NCI-H1436 (cell line): ENCODE measurements around the gene KIRREL3.

Experiments
- DNase-seq: peaks from one replicate; lab custom pipeline; 2025; lab: John Stamatoyannopoulos, UW

Gene KIRREL3

DNA sequence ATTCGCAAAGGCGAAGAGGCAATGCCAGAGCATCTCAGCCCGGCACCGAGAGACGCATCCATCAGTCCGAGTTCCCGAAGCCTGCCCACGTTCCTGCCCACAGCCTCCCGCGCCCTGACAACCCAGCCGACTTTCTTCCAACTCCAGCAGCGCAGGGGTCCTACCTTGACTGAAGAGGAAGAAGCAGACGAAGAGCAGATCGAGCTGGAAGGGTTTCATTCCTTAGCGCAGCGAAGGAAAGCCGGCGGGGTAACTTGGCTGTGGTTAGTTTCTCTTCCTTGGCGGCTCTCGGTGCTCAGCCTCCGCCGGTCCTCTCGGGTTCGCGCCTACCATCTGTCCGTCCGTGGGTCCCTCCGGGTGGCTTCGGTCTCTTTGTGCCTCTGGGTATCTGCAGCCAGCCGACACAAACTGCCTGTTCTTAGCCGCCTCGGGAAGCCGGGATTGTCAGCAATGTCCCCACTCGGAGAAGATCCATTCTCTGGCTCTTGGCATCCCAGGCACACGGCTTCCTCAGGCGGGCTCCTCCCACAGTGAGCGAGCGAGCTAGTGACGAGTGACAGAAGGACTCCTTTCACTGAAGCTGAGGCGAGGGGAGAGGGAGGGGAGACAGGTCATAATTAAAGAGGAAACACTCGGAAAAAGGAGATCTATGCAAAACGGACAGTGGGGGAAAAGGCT lies at the start of gene KIRREL3:
KIRREL3 (minus strand) TSS at position 480 of the 678 bp plus-strand sequence.
- DNase-seq, result no peak

DNA sequence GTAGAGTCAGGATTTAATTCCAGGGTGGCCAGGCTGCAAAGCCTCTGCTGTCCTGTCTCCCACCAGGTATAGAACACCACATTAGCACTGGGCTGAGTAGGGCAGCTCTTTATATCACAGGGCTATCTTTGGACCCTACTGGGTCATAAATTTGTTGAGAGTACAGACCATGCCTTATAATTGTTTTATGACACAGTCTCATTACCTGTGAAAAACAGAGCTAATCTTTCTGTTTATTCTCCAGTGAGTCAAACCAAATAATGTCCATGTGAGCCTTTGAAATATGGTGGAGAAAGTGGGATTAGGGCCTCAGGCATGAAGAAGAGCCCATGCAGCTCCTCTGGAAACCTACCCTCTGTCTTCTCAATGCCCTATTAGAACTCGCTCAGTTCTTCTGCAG lies 49.6 kb upstream of the KIRREL3 start:
- DNase-seq, result no peak

DNA sequence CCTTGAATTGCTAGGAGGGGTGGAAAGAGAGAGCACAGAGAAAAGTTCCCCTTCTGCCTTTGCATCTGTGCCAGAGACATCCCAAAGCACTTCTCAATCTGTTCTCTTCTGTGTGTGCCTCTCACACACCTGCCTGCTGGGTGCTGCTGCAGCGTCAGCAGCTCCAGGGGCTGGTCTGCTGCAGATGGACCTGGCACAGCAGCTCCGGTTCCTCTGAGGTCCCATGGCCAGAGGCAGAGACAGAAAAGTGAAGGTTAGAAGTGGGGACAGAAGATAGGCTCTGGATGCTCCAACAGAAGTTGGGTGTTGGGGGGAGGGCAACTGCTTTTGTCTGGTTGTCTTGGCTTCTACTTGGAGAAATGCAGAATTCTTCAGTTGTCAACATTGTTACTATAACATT lies 48.9 kb upstream of the KIRREL3 start:
- no peak for DNase-seq

DNA sequence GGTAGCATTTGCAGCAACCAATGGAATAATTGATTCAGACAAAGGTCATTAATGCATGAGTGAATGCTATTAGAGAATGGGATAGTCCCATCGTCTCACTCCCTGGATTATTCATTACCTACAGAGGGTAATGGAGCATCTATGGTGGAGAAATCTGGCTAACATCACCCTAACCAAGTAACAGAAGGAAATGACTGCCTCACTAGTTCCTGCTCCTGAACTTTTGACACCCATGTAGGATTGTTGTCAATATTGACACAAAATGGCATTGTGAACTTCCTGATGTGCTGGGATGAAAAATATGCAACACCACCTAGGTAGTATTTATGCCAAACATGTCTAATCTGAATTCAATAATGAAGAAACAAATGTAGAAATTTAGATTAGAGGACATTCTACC lies 44.0 kb upstream of the KIRREL3 start:
- no peak for DNase-seq

DNA sequence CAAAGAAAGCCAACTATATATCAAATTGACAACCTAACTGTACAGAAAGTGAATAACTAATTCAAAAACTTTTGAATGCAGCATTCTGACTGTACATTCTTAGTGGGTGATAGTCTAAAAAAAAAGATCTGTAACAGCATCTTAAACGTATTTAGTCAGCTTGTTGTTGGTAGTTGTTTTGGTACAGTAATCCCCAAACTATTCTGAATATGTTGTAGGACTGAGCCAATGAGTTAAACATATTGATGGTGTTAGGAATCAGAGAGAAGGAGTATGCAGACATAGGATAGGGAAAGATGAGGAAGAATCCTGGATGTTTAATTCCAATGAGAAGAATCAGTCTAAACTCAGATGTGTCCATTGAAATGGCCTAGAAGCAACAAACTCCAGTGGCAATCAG lies 41.9 kb upstream of the KIRREL3 start:
- DNase-seq, result no peak

DNA sequence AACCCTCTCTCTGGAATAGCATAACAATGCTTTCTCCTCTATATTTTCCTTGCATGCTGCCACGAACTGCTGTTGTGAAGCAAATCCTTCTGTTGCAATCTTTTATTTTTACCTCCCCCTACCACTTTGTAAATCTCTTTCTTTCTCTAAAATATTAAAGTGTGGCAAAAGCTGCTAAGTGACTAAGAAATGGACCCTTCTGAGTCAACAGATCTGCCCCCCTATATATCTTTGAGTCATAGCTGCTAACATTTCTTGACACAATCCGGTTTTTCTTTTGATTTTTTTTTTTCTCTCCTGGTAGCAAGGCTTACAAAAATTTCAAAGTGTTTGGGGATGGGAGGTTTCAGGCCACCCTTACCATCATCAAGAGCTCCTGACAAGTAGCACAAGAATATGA lies 39.0 kb upstream of the KIRREL3 start:
- DNase-seq, result no peak

DNA sequence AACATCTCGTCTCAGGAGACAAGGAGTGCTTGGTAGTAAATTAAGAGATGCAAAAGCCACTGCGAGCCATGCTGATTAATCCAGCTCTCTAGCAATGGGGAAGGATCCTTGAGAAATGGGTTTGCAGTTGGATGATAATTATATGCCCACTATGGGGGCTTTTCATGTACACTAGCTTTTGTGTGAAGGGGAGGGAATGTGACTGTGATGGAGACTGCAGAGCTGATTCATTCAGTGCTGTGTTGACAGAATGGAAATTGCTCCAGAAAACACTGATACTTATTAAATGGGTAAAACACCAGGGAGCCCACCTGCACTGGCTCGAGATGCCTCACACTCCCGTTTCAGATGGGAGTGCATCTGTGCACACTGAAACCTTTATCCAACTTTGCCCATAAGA lies 37.0 kb upstream of the KIRREL3 start:
- no peak for DNase-seq

DNA sequence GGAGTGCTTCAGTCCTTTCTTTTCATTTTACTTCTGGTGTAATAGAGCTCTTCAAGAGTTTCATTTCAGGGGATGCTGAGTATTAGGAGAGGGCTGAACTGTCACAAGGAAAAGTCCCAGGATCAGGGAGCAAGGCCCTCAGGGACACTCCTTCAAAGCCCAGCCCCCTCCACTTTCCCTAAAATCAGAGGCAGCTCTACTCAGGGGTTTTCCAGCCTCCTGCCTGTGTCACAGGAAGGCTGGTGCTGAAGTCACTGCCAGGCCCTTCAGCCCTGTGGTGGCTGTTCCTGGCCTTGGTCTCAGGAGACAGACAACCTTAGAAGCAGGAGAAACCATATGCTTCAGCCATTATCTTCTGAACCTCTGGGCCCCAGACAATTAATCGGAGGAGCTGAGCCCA lies 36.4 kb upstream of the KIRREL3 start:
- DNase-seq, result no peak

DNA sequence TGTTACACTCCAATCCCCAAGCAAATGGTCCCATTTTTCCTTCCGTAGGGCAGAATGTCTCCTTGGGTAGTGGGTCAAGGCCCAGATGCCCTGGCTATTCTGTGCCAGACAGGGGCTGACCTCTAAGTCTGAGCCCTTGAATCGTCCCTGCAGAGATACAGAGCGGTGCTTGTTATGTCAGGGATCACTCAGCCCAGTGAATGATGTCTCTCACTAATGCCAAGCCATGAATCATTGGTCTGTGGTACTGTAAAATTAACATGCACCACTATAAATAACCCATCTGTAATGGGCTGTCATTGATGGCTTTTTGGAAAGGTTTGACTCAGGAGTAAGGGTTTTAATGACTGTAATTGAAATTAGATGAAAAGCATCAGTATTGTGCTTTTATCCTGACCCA lies 35.3 kb upstream of the KIRREL3 start:
- no peak for DNase-seq

DNA sequence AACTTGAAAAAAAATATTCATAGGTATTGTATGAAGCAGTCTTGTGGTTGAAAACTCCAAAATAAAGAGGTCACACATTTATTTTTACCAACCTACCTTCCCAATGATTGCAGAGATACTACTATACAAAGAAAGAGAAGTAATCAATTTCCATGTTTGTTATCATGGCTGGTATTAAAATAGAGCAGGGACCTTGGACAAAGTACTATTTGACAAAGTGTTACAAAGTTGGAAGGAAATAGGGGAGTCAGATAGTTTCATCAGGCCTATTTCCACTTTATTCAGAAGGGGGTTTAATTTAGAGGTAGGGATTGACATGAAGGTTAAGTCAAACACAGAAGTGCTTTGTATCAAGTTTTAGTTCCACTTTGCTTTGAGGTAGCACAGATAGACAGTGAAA lies 34.4 kb upstream of the KIRREL3 start:
- no peak for DNase-seq

DNA sequence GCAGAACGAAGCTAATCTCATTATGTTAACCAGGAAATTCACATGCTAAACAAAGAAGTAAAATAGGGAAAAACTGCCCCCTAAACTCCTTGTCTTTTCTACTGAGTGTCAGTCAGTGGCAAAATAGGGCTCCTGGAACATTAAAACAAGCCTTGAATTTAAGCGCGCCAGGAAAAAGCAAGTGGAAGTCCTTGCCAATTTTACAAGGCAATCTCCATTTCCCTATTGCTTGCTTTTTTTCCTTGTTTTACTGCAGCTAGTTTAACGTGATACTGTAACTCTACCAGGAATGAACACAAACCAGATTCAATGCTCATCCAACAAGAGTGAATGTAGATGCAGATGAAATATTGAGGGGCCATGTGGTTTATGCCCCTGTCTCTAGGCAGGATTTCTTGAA lies 28.1 kb upstream of the KIRREL3 start:
- DNase-seq, result no peak

DNA sequence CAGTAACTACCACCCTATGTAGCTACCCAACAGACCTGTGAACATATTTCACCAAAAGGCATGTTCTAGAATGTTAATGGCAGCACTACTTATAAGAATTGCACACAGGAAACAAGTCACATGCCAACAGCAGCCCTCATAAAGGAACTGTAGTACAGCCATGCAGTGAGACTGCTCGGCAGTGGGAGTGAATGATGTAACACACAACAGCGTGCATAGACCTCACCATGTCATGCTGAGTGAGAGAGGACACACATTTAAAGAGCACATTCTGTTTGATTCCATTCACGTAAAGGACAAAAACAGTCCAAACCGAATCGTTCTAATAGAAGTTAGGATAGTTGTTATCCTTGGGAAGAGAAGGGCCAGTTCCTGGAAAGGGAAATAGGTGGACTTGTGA lies 27.2 kb upstream of the KIRREL3 start:
- DNase-seq, result no peak

DNA sequence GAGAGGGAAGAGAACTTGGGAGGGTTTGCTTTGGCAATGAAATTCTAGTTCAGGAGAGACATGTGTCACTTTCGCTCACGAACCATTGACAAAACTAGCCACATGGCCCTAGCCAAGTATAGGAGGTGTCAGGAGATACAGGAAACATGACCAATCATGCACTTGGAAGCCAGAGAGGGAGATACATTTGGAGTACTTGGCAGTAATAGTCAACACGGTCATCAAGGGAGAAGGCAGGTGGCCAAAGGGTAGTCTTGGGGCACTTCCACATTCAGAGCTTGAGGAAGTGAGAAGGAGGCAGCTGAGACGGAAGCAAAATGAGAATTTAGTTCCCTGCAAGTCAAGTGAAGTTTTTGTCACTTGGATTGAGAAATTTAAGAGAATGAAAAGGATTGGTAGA lies 26.4 kb upstream of the KIRREL3 start:
- no peak for DNase-seq

DNA sequence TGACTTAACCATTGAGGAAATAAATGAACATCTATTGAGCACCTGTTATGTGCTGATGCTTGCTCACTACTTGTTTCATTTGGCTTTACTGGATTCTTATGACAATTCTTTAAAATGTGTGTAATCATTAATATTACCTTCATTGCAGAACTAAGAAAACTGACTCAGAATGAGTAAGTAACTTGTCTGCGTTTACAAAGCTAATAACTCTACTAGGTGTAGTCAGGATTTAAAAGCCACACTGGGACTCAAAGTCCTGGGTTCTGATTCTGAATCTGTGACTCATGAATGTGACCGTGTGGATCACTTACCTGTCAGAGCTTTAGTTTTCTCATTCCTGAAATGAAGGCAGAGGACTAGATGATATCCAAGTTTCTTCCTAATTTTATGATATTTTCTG lies 23.4 kb upstream of the KIRREL3 start:
- no peak for DNase-seq

DNA sequence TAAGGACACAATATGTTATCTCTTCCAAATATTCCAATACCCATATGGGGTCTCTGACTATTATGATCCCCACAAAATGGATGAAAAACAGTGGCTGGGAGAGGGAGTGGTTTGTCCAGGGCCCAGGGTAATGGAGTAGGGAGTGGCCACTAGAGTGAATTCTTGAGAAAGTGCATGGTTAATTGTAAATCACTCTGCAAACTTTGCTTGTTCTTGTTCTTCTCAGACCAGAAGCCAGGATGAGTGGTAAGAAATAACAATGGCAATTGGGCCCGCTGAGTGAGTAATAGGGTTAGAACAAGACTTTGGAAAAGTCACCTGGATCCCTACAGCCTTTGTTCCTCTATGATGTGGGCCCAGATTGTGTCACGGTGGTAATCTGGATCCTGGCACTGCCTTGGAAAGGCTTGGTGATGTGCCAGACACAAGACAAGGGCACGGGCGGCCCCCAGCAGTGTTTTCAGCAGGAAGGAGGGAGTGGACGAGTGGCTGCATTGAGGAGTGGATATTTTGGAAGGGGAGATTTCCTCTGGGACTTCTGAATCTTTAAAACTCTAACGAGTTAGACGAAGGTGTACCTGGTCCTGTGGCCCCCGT lies 18.2 kb upstream of the KIRREL3 start:
- DNase-seq, result no peak

DNA sequence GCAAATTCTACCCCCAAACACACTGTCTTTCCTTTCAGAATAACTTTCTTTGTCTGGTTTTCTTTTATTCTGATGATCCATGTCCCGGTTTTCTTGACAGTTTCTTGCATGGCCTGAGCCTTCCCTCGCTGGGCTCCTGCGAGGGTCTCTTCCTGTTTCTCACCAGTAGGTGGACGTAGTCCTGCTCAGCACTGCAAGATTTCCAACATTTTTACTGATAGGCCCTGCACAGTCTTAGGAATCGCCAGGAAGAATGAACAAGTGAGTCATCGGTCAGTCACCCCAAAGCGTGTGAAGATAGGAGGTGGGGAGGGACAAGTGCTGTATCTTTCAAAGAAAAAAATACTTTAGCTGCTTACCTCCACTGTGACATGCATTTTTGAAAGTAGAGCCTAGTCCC lies 16.9 kb upstream of the KIRREL3 start:
- no peak for DNase-seq

DNA sequence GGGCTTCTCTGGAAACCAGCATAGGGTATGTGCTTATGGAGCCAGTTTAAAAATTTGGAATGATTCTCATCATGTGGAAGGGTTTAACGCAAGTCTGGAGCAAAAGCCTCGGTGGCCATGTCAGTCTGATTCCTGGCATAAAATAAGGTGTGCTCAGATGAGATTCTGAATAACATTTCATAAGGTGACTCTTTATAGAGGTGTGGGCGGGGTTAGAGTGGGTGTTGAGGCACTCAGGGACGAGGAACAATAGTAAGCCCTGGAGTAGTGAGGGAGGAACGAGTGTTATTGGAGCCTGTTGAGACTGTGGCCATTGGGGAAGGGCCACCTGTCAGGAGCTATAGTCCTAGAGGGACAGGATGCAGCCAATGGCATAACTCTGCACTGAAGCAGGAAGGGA lies 13.0 kb upstream of the KIRREL3 start:
- no peak for DNase-seq

DNA sequence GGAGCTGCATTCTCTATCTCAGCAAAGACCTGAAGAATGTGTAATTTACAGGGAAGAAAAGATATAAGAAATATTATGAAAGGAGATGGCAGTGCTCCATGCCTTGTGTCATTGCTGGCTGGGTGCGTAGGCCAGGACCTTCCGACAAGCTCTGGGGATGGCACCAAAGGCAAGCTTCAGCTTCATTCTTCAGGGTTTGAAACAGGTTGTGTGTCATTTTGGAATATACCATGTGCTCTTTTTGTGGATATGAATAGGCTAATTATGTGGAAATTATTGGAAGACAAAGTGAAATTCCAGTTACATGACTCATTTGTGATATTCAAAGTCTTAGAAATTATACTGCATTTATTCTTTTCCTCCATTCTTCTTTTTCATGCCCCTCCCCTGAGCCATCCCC lies 5.7 kb upstream of the KIRREL3 start:
- DNase-seq, result no peak

DNA sequence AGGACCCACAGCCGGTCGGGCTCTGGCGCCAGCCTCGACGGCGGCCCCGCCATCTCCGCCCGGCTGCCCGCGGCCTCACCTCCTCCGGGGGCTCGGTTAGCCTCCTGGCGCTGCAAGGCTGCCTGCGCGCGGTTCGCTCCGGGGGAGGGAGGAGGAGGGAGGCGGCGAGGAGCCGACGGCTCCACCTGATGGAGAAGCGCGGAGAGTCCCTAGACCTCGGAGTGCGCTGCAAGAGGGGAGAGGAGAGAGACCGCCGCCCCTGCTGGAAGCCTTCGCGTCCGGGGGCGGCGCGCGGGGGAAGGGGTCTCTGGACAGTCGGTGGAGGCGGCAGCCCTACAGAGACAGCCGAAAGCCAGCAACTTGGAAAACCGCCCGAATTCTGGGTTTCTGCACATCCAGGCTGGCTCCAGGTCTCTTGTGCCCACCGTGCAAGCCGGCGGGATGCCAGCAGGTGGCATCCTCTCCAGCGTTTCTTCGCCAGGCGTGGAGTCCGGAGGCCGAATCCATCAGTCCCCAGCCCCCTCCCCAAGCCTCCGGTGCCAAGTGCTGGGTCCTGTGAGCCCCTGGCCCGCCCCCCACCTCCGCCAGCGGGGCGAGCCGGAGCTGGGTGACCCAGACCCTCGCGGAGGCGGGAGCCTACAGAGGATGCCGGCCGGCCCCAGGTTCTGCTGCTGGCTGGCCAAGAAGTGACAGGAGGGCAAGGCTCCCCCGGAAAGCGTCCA lies 2.9 kb upstream of the KIRREL3 start:
- peak; percentile 81 for DNase-seq

DNA sequence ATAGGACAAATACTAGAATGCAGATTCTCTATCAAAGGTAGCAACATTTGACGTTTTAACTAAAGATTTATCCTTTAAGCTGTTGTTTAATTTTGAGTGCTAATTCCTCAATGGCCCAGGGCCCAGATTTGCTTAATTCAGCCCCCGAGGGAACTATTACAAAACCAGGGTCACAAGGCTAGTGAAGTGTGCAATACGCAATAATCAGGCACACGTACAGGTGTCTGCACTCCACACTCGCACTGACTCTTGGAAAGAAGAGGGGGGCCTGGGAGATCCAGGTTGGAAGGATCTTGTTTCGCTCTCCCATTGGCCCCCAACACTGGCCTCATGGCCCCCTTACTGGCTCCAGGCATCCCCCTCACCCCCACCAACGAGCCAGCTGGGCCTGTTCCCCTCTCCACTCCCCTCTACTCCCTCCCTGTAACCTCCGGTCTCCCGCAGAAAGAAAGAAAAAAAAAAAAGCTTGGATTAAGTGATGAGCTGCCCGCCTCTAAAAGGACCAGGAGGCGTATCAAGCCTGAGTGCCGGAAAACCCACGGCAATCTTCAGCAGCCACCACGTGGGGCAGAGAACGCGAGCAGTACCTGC lies 2.2 kb upstream of the KIRREL3 start:
- peak; percentile 27 for DNase-seq

DNA sequence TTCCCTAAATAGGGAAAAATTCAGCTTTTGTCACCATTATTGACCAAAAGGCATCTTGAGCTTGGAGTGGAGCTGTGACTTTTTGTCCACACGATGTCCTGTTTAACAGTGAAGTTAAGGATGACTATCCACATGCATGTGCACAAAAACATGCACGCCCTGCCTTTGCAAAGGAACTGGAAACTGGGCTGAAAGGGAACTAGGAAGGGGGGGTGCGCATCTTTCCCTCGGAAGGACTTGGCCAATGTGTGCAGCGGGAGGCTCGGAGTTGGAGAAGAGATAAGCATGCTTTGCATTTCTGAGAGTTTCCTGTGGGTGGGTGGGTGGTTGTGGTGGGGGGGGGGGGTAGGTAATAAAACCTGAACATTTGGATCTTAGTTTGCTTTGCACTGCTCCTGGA lies 411 bp upstream of the KIRREL3 start:
- no peak for DNase-seq

DNA sequence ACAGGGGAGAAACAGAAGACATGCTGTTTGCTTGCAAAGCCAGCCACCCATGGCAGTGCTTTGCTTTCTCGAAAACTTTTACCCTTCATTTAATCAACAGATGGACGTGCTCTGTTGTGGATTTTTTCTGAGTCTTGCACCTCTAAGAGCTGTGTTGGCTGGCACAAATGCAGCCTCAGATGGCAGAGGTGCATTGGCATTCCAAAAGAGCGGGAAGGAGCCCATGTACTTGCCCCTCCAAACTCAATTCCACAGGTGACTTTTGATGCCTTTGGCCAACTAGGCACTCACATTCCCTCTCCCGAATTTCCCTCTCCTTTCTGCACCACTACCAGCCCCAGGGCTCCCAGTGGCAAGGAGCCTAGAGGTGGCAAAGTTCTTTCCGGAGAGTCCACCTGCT lies 1.2 kb downstream of the KIRREL3 start:
- DNase-seq, result no peak

DNA sequence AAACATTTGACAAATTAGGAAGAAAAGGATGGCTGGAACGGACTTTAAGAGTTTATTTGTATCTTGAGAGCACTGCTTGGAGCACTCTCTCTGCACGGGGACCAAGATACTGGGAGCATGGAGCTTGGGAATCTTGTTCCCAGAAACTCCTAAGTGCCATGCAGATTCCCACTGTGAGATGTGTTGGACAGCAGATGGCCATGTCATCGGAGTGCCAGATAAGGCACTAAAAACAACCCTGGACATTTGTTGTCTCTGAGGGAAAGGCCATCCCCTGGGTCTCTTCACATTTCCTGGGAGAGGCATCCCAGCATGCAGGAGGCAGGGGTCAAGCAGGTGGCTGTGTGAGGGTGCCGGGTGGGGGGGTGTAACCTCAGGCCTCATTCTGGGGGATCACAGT lies 2.9 kb downstream of the KIRREL3 start:
- DNase-seq, result no peak
